ENCODE results near the gene USP32.

The USP32 gene

GRCh38 chr17:60300949-60301348, 91.0 kb downstream of the USP32 start:
- no peak for DNase-seq

GRCh38 chr17:60300011-60300410, 91.9 kb downstream of the USP32 start:
- no peak for DNase-seq

- no peak for DNase-seq
Observed at GRCh38 chr17:60297760-60298401, 94.1 kb downstream of the USP32 start.

GRCh38 chr17:60296177-60296576, 95.8 kb downstream of the USP32 start:
- no peak for DNase-seq

- peak in 2 of 51 donors; percentile 9 to 12 for DNase-seq
Observed at GRCh38 chr17:60293580-60294335, 98.2 kb downstream of the USP32 start.

- no peak for DNase-seq
Observed at GRCh38 chr17:60292697-60293096, 99.2 kb downstream of the USP32 start.

- DNase-seq: no peak
Observed at GRCh38 chr17:60284709-60285108, 107.2 kb downstream of the USP32 start.

- DNase-seq: no peak
Observed at GRCh38 chr17:60283816-60284215, 108.1 kb downstream of the USP32 start.

GRCh38 chr17:60280673-60281072, 111.3 kb downstream of the USP32 start:
- no peak for DNase-seq

- no peak for DNase-seq
Observed at GRCh38 chr17:60278237-60278636, 113.7 kb downstream of the USP32 start.

GRCh38 chr17:60277258-60277657, 114.7 kb downstream of the USP32 start:
- DNase-seq: no peak

GRCh38 chr17:60269417-60269816, 122.5 kb downstream of the USP32 start:
- DNase-seq: no peak

- no peak for DNase-seq
Observed at GRCh38 chr17:60260540-60260939, 131.4 kb downstream of the USP32 start.

GRCh38 chr17:60258313-60258712, 133.6 kb downstream of the USP32 start:
- no peak for DNase-seq

- no peak for DNase-seq
Observed at GRCh38 chr17:60256174-60256573, 135.8 kb downstream of the USP32 start.

- no peak for DNase-seq
Observed at GRCh38 chr17:60253048-60253447, 138.9 kb downstream of the USP32 start.

GRCh38 chr17:60252459-60252858, 139.5 kb downstream of the USP32 start:
- DNase-seq: no peak

- peak in 1 of 51 donors; percentile 37 for DNase-seq
Observed at GRCh38 chr17:60249290-60249826, 142.6 kb downstream of the USP32 start.

GRCh38 chr17:60248618-60249289, 143.2 kb downstream of the USP32 start:
- DNase-seq: peak in 2 of 51 donors; percentile 24 to 37

- DNase-seq: no peak
Observed at GRCh38 chr17:60247836-60248461, 144.0 kb downstream of the USP32 start.

GRCh38 chr17:60244656-60245055, 147.3 kb downstream of the USP32 start:
- no peak for DNase-seq

GRCh38 chr17:60240290-60240689, 151.6 kb downstream of the USP32 start:
- DNase-seq: no peak

Measured in hypothalamus (tissue), 51 donors.